GM21619 (cell line): Measurements from ENCODE around the gene PER3.

Source experiments
- ATAC-seq: cut with Tn5 transposase; IDR thresholded peaks from one replicate; pipeline ENCODE4 v1.9.1; 2021; ENCODE audit not compliant: unreplicated experiment

The PER3 gene

GRCh38 chr1:7783826-7784491 is at the start of gene PER3:
Gene PER3, plus strand, starts transcription at chr1:7784291. Its CDS starts 587 bp downstream, at chr1:7784878.
- ATAC-seq: peak; percentile 91

GRCh38 chr1:7738044-7738443 is 46.0 kb upstream of the PER3 start:
- ATAC-seq: no peak

GRCh38 chr1:7743346-7743745 is 40.7 kb upstream of the PER3 start:
- no peak for ATAC-seq

GRCh38 chr1:7744882-7745281 is 39.2 kb upstream of the PER3 start:
- ATAC-seq: no peak

GRCh38 chr1:7745783-7746182 is 38.3 kb upstream of the PER3 start:
- ATAC-seq: no peak

- no peak for ATAC-seq
These were observed 36.5 kb upstream of the PER3 start for GRCh38 chr1:7747605-7748004.

- no peak for ATAC-seq
These were observed 35.0 kb upstream of the PER3 start for GRCh38 chr1:7749126-7749525.

- ATAC-seq: no peak
These were observed 32.9 kb upstream of the PER3 start for GRCh38 chr1:7751174-7751573.

- no peak for ATAC-seq
These were observed 31.3 kb upstream of the PER3 start for GRCh38 chr1:7752512-7753417.

GRCh38 chr1:7753641-7754040 is 30.4 kb upstream of the PER3 start:
- no peak for ATAC-seq

GRCh38 chr1:7754234-7754633 is 29.9 kb upstream of the PER3 start:
- no peak for ATAC-seq

- ATAC-seq: no peak
These were observed 28.6 kb upstream of the PER3 start for GRCh38 chr1:7755448-7755847.

- no peak for ATAC-seq
These were observed 23.8 kb upstream of the PER3 start for GRCh38 chr1:7760245-7760644.

GRCh38 chr1:7761103-7761502 is 23.0 kb upstream of the PER3 start:
- ATAC-seq: no peak

- ATAC-seq: no peak
These were observed 16.9 kb upstream of the PER3 start for GRCh38 chr1:7767176-7767575.

GRCh38 chr1:7768583-7768982 is 15.5 kb upstream of the PER3 start:
- ATAC-seq: no peak

- no peak for ATAC-seq
These were observed 14.2 kb upstream of the PER3 start for GRCh38 chr1:7769673-7770412.

GRCh38 chr1:7770669-7770996 is 13.5 kb upstream of the PER3 start:
- no peak for ATAC-seq

- peak; percentile 78 for ATAC-seq
These were observed 12.9 kb upstream of the PER3 start, which contains the start of gene VAMP3 for GRCh38 chr1:7770997-7771822. Gene VAMP3, plus strand, starts transcription at chr1:7771296. Its CDS starts 88 bp downstream, at chr1:7771384.

GRCh38 chr1:7771823-7772299 is 12.2 kb upstream of the PER3 start:
- ATAC-seq: no peak

GRCh38 chr1:7777591-7777990 is 6.5 kb upstream of the PER3 start:
- ATAC-seq: no peak
